CD4-positive, alpha-beta T cell (primary cell): ENCODE measurements around the gene SLC2A5. TPM values are rescaled to one million over a fixed set of nuclear protein-coding genes. Genes with fewer than 3 reads are reported as not detected.
A peak's percentile ranks its signal among the peaks of the same experiment; 100 is the strongest.

Experiments used
- ATAC-seq: fragments of 200-7000 bp; cut with Tn5 transposase; one replicate; pipeline ENCODE4 v1.10.0; 2022; ENCODE audit warnings: mild to moderate bottlenecking; ENCODE audit not compliant: poor library complexity
- CTCF ChIA-PET: fragments of 350-600 bp; sonication (Branson Sonifier 250); formaldehyde crosslinking; loops from one replicate; lab custom pipeline; 2021; ENCODE audit warnings: antibody characterized with exemption, inconsistent platforms; lab: Charles Lee
- POLR2A ChIA-PET: fragments of 350-600 bp; sonication (Branson Sonifier 250); formaldehyde crosslinking; loops from one replicate; lab custom pipeline; 2021; ENCODE audit warnings: antibody characterized with exemption, inconsistent platforms; lab: Charles Lee
- DNase-seq, 14 experiments: peaks; one replicate each; pipeline ENCODE4 v3.0.0-alpha.2; 2013 to 2020; ENCODE audit warnings: mixed read lengths in 2 of 14
- H3K27ac ChIP-seq, 2 donors: one replicate each; pipeline versions ENCODE4 v1.5.1 to v1.7.0; 2013; ENCODE audit warnings: low read length in 2 of 2, low read depth in 1 of 2, mild to moderate bottlenecking in 1 of 2
- H3K27me3 ChIP-seq, 2 experiments: 1 replicate in 1 of 2; 2 replicates in 1 of 2; pipeline versions ENCODE4 v1.6.1 to v1.7.0; 2013; ENCODE audit warnings: low read length in 2 of 2, control low read depth in 1 of 2, mild to moderate bottlenecking in 1 of 2, moderate library complexity in 1 of 2; ENCODE audit not compliant: insufficient read depth in 2 of 2, control insufficient read depth in 1 of 2
- H3K36me3 ChIP-seq: one replicate; pipeline ENCODE4 v1.6.1; 2013; ENCODE audit warnings: low read length, control low read depth; ENCODE audit not compliant: insufficient read depth
- H3K4me1 ChIP-seq: one replicate; pipeline ENCODE4 v1.6.1; 2013; ENCODE audit warnings: low read length, control low read depth; ENCODE audit not compliant: insufficient read depth
- H3K4me3 ChIP-seq: one replicate; pipeline ENCODE4 v1.5.1; 2013; ENCODE audit warnings: mild to moderate bottlenecking, low read length, moderate library complexity
- H3K9me3 ChIP-seq, 2 experiments: 1 replicate in 1 of 2; 2 replicates in 1 of 2; pipeline versions ENCODE4 v1.6.1 to v1.7.0; 2013; ENCODE audit warnings: low read length in 2 of 2, mild to moderate bottlenecking in 2 of 2, control low read depth in 1 of 2, moderate library complexity in 1 of 2; ENCODE audit not compliant: control insufficient read depth in 1 of 2, insufficient read depth in 1 of 2
- H3K27ac Mint-ChIP-seq: one replicate; pipeline ENCODE4 v1.8.0; 2020; ENCODE audit warnings: mixed read lengths
- H3K27me3 Mint-ChIP-seq: one replicate; pipeline ENCODE4 v1.8.0; 2021; ENCODE audit warnings: mixed read lengths
- H3K36me3 Mint-ChIP-seq: one replicate; pipeline ENCODE4 v1.8.0; 2021; ENCODE audit warnings: low read depth, mixed read lengths
- H3K4me1 Mint-ChIP-seq: one replicate; pipeline ENCODE4 v1.8.0; 2021; ENCODE audit warnings: low read depth, mixed read lengths
- H3K4me3 Mint-ChIP-seq: one replicate; pipeline ENCODE4 v1.8.0; 2020; ENCODE audit warnings: mild to moderate bottlenecking, mixed read lengths
- H3K9me3 Mint-ChIP-seq: one replicate; pipeline ENCODE4 v1.8.0; 2020; ENCODE audit warnings: mixed read lengths
- CTCF ChIP-seq: fragments of 200-600 bp; IDR thresholded peaks from one replicate; pipeline ENCODE4 v1.8.0; 2022; ENCODE audit warnings: antibody characterized with exemption, mild to moderate bottlenecking
- intact Hi-C, 2 experiments: fragments of 100-400 bp; cut with DNase I in 1 of 2; cut with micrococcal nuclease in 1 of 2; formaldehyde crosslinking; loops; one replicate each; pipeline versions ENCODE4 v1.15.1 to v1.9.0; 2023 to 2025; cut with DNase I, micrococcal nuclease
- total RNA-seq, 174 experiments: library from RNA in 2 of 174; stranded (reverse) in 2 of 174; gene quantifications; one replicate each; pipeline ENCODE4 v1.2.3 and lab custom pipeline; 2021 to 2026

SLC2A5 gene
- total RNA-seq, 2 experiments from 2014 or later: not detected

GRCh38 chr1:9106286-9106685 is 36.9 kb upstream of the SLC2A5 start:
- DNase-seq: no peak
- Mint-ChIP-seq H3K4me3 (no peak overlapping the region), H3K36me3 (peaks cover 32% of the 10 kb centered on the region), H3K27ac (no peak overlapping the region), H3K27me3 (no peaks in the 10 kb centered on the region), H3K4me1 (peaks cover 4% of the 10 kb centered on the region), H3K9me3 (no peaks in the 10 kb centered on the region)
- Histone ChIP-seq H3K36me3 (peaks cover 8% of the 10 kb centered on the region), H3K4me3 (no peak overlapping the region), H3K9me3 (no peaks in the 10 kb centered on the region), H3K4me1 (peaks cover 6% of the 10 kb centered on the region), H3K27ac (no peak overlapping the region), H3K27me3 (no peaks in the 10 kb centered on the region)
- ChIA-PET POLR2A (no interaction called here), CTCF (no interaction called here)
- intact Hi-C loops: no loop called here
- TF ChIP-seq CTCF: no peak
- ATAC-seq: no peak

GRCh38 chr1:9105336-9105867 is 36.0 kb upstream of the SLC2A5 start:
- no peaks in the 10 kb centered on the region for H3K27me3 ChIP-seq
- Mint-ChIP-seq H3K27ac (no peak overlapping the region), H3K4me1 (no peaks in the 10 kb centered on the region), H3K36me3 (peaks cover 24% of the 10 kb centered on the region), H3K4me3 (no peak overlapping the region), H3K27me3 (no peaks in the 10 kb centered on the region), H3K9me3 (no peaks in the 10 kb centered on the region)
- no peak overlapping the region for H3K4me3 ChIP-seq
- ATAC-seq: no peak
- POLR2A ChIA-PET: no interaction called here
- no peak for TF ChIP-seq CTCF
- H3K4me1 ChIP-seq: no peaks in the 10 kb centered on the region
- no peak overlapping the region for H3K27ac ChIP-seq
- intact Hi-C loops: no loop called here
- CTCF ChIA-PET: no interaction called here
- H3K9me3 ChIP-seq: no peaks in the 10 kb centered on the region
- peaks cover 8% of the 10 kb centered on the region for H3K36me3 ChIP-seq
- no peak for DNase-seq

- ATAC-seq (no peak), DNase-seq (peak in 1 of 14 experiments; percentile 33)
- H3K27ac ChIP-seq: no peak overlapping the region
- H3K4me1 ChIP-seq: no peaks in the 10 kb centered on the region
- intact Hi-C loops: loop anchor here in 1 of 2 experiments (2.0 kb wide), 1 partner anchor 93 kb away; no protein-coding TSS in a partner anchor
- H3K4me3 Mint-ChIP-seq: no peak overlapping the region
- H3K9me3 Mint-ChIP-seq: no peaks in the 10 kb centered on the region
- no peaks in the 10 kb centered on the region for H3K4me1 Mint-ChIP-seq
- peaks cover 8% of the 10 kb centered on the region for H3K36me3 ChIP-seq
- H3K36me3 Mint-ChIP-seq: peaks cover 24% of the 10 kb centered on the region
- H3K27ac Mint-ChIP-seq: no peak overlapping the region
- CTCF ChIA-PET: interaction anchor here (0.6 to 1.2 kb wide), 3 partner anchors 9 to 521 kb away, joined by 3 to 4 read pairs (median 4); no protein-coding TSS in a partner anchor
- POLR2A ChIA-PET: no interaction called here
- H3K27me3 Mint-ChIP-seq: no peaks in the 10 kb centered on the region
- H3K27me3 ChIP-seq: no peaks in the 10 kb centered on the region
- no peaks in the 10 kb centered on the region for H3K9me3 ChIP-seq
- no peak for TF ChIP-seq CTCF
- no peak overlapping the region for H3K4me3 ChIP-seq
Observed at GRCh38 chr1:9101510-9102146, 32.2 kb upstream of the SLC2A5 start.
